GM20000 (cell line): ENCODE measurements around the gene ITGA8.
"Not testable (repeated sequence)": the region's sequence is repeated elsewhere in the genome, so short reads cannot be mapped to it uniquely, and the experiment has no call there.

ENCODE experiments used
- DNase-seq: peaks from one replicate; pipeline ENCODE4 v3.0.0; 2012; ENCODE audit warnings: low spot score
- TF ChIP-seq, protein P1 (sequence below): IDR thresholded peaks from 2 replicates; pipeline ENCODE4 v1.5.1; 2012; ENCODE audit warnings: mild to moderate bottlenecking, control low read depth; ENCODE audit errors: extremely low read depth, missing control alignments

The ITGA8 gene

DNA sequence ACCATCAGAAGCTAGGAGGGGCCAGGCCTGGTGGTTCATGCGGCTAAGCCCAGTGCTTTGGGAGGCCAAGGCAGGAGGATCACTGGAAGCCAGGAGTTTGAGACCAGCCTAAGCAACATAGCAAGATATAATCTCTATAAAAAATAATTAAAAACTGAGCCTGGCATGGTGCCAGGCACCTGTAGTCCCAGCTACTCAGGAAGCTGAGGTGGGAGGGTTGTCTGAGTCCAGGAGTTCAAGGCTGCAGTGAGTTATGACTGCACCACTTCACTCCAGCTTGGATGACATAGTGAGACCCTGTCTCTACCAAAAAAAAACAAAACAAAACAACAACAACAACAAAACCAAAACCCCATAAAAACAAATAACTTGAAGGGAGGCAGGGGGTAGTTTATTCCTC is 175.7 kb downstream of the ITGA8 start:
- TF ChIP-seq, protein P1, sequence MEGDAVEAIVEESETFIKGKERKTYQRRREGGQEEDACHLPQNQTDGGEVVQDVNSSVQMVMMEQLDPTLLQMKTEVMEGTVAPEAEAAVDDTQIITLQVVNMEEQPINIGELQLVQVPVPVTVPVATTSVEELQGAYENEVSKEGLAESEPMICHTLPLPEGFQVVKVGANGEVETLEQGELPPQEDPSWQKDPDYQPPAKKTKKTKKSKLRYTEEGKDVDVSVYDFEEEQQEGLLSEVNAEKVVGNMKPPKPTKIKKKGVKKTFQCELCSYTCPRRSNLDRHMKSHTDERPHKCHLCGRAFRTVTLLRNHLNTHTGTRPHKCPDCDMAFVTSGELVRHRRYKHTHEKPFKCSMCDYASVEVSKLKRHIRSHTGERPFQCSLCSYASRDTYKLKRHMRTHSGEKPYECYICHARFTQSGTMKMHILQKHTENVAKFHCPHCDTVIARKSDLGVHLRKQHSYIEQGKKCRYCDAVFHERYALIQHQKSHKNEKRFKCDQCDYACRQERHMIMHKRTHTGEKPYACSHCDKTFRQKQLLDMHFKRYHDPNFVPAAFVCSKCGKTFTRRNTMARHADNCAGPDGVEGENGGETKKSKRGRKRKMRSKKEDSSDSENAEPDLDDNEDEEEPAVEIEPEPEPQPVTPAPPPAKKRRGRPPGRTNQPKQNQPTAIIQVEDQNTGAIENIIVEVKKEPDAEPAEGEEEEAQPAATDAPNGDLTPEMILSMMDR, result no peak

DNA sequence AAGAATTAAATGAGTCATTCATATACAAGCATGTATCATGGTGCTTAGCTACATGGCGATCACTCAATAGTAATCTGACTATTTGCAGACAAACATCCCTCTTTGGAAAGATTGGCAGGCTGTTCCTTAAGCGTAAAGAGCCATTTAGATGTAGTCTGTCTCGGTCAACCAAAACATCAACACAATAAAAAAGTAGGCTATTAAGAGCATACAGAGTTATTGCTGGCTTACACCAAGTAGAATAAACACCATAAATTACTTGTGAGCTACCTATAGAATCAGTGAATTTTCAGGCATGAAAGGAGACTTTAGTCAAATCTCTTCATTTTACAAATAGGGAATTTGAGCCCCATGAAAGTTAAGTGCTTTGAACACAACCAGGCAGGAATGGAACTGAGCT is 176.9 kb downstream of the ITGA8 start:
- DNase-seq, result no peak
- TF ChIP-seq, protein P1, result no peak

More for the DNA sequence above, 175.7 kb downstream of the ITGA8 start:
- DNase-seq, result no peak

DNA sequence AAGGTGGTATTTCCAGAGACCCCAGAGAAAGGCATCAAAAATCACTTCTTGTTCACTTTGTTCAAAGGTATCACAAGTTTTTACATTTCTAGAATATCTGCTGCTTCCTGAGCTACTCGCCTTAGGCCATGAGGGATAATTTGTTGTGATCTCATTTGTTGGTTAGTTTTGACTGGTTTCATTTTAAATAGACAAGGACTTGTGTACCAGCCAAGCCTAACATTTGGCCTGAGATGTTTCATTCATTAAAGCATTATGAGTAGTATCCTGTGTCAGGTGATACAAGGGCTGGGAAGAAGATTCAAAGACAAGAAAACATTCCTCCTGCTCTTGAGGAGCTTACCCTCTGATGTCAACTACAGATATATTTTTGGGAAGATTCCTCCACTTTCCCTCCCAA is 178.3 kb downstream of the ITGA8 start:
- DNase-seq, result no peak
- TF ChIP-seq, protein P1, result no peak

GRCh38 chr10:15540727-15541126 is 179.0 kb downstream of the ITGA8 start:
- TF ChIP-seq, protein P1, result no peak

DNA sequence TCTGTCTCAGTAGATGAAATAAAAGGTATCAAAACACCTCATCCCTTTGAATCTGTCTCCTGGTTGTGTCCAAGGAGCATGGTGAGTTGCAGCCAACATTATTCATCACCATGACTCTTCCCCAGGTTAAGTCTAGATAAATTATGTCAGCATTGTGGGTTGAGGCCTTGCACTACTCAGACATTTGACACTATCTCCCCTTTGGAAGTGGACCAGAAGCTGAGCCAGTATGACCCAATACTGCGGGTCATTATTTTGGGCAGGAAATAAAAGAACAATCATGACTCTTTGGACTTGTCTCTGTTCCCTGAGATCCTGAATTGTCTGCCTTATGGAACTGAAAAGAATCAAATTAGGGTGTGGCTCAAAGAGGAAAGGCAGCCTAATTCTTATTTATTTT is 180.5 kb downstream of the ITGA8 start:
- DNase-seq, result no peak
- TF ChIP-seq, protein P1, result no peak

More at GRCh38 chr10:15540727-15541126, 179.0 kb downstream of the ITGA8 start:
- DNase-seq, result no peak

- not testable (repeated sequence) for DNase-seq
Observed at GRCh38 chr10:15534928-15535538, 184.7 kb downstream of the ITGA8 start.

- TF ChIP-seq, protein P1, result no peak
- DNase-seq, result no peak
Observed at GRCh38 chr10:15531927-15532722, 187.6 kb downstream of the ITGA8 start.
